ENCODE data around the gene MTCH2.

Gene MTCH2

DNA sequence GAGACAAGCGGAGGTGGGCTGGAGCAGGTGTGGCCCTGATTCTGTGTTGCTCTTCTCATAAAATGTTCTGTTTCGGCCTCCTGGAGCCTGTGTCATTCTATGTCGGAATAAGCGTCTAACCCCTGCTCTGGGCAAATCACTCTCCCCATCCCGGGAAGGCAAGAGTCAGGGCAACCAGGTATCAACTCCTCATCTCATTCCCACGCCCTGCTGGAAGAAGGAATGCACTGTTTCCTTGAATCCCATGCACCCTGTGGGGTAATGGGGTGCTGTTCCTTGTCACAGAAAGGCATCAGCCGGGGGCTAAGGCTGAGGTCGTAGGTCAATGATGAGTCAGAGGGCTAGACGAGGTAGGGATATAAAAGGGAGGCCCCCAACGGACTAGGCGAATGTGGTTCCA is 53.2 kb downstream of the MTCH2 start:
- no peak for DNase-seq

DNA sequence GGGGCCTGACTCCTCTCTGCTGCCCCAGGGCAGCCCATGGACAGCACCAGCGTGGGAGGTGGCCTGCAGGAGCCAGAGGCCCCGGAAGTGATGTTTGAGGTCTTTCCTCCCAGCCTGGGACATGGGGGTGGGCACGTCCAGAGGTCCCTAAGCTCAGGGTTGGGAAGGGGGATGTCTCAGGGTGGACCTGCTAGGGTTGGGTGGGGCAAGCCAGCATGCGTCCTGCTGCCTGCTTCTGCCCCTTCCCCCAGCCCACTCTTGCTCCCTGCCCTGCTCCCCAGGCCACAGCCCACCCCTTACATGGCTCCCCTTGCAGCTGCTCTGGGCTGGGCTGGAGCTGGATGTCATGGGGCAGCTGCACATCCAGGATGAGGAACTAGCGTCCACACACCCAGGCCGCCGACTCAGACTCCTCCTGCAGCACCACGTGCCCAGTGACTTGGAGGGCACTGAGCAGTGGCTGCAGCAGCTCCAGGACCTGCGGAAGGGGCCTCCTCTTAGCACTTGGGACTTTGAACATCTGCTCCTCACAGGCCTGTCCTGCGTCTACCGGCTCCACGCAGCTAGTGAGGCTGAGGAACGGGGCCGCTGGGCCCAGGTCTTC is 54.5 kb downstream of the MTCH2 start:
- DNase-seq: no peak

DNA sequence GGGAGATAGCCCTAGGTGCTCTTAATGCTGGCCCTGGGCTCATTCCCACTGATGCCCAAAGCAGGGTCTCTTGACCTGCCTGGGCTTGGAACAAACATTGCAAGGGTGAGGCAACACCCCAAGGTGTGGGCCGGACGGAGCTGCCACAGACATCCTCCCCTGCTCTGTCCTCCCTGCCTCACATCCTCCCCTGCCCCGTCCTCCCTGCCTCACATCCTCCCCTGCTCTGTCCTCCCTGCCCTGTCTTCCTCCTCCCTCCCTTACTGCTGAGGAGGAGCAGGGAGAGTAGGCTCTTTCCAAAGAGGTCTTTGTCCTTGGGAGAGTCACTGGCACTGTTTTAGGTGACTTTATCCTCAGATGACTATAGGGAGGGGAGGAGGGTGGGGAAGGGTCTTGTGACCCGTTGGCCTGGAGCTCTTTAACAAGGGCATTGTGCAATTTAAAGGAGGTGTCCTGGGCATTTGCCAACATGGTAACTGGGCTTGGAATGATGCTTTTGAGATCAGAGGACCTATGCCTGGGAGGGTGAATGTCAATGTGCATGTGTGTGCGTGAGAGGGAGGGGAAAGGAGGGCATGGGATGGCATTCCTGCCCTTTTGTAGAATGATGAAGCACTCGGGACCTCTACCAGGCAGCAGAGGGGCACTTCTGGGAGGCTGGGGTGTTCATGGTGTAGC is 55.2 kb downstream of the MTCH2 start:
- no peak for DNase-seq

DNA sequence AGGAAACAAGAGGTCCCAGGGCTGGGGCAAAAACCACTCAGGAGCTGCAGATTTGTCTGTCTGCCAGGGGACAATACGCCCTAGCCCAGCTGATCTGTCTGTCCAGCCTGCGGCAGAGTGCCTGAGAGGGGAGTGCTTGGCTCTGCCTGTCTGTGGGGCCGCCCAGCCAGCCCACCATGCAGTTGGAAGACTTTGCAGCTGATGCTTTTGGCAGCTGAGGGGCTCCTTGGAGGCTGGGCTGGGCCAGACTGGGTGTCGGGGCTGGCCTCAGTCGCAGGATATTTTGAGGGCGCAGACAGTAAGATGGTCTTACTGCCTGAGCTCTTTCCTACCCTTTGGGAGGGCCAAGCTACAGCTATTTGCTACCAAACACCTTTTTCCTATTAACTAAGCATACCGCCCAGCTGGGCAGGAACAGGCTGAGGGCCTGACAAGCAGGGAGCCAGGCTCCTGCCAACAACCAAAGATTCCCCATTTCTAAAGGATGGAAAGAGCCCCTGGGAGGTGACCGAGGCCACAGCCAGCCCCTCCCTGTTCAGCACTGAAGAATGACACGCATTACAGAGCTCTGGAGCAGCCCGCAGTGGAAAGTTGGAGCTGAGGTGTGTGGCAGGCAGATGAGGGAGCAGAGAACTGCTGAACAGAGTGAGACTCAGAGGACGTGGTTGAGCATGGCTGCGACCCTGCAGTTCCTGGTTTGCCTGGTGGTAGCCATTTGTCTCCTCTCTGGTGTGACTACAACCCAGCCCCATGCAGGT is 56.1 kb downstream of the MTCH2 start, which contains the start of gene FAM180B:
Gene FAM180B, plus strand, starts transcription at position 581 of the 758 bp plus-strand sequence. Its CDS starts 91 bp downstream, at position 672.
- no peak for DNase-seq

DNA sequence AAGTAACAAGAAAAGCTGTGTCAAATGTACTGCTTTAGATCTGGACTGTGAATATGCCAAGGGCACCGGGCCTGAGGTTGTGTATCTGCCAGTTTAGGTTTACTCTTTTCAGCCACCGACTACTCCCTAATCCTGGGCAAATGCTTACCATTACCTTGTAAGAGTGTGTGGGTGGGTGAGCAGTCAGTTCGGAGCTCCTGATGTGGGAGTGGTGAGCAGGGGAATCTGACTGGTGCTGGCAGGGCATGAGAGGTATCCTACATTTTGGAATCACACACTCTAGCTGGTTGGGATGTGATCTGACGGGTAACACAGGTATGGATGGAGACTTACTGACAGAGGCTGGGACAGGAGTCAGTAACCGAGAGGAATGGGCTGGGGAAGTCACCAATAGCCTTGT is 58.5 kb downstream of the MTCH2 start:
- no peak for DNase-seq

DNA sequence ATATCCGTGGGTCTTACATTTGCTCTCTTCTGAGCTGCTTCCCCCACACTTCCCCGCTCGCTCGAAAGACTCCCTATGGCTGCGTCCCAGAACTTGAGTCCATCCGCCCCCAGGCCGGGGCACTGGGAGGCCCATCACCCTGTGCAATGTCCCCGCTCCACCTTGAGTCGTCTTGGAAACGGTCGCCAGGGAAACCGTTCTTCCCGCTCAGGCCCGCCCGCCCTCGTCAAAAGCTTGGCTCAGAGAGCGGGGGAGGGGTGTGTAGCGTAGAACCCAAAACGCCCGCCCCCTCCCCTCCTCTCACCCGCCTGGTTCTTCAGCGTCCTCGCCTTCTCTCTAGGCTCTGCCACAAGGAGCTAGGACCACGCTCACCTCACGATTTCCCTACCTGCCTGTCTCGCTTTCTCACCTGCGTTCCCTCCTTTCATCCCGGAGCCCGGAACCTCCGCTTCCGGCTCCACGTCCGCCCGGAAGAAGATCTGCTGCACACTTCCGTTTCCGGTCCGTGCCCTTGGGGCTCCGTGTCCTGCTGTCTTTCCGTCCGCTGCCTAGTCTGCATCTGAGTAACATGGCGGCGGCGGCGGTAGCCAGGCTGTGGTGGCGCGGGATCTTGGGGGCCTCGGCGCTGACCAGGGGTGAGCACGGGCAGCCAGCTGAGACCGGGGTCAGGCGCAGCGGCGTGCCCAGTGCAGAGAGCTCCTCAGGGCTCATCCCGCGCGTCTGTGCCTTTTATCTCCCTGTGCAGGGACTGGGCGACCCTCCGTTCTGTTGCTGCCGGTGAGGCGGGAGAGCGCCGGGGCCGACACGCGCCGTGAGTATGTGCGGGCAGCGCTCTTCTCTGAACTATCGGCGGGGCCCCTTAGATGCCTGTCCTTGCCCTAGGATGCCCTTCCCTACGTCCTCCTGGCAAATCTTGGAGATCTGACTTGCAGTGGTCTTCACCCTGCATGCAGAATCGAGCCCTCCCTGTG is 63.5 kb downstream of the MTCH2 start, which contains the start of the genes KBTBD4 and NDUFS3:
Gene KBTBD4, minus strand, starts transcription at position 447 of the 971 bp plus-strand sequence. Its CDS starts 19 bp downstream, at position 428.
Gene NDUFS3, plus strand, starts transcription at position 551 of the 971 bp plus-strand sequence. Its CDS starts 18 bp downstream, at position 569.
- peak; percentile 90 for DNase-seq

DNA sequence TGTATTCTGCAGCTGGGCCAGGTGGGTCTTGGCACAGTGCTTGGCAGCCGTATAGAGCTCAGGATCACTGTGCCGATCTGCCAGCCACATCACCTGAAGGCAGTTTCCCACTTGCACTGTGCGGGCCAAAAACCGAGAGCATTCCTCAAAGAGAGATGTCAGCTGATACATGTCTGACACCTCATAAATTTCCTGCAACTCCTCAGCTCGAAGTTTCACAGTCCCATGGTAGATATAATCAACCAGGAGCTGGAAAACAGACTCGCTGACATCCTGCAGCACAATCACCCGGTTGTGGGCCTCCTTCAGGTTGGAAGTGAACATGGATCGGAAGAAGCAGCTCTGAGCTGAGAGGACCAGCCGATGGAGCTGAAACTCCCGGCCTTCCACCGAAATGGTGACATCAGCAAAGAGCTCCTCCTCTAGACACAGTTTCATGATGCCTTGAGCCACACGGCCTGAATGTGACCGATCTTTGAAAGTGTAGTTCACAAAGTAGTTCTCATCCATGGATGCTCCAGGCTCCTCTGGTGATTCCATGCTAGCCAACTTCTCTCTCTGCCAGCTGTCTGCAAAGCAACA is 64.8 kb downstream of the MTCH2 start:
- no peak for DNase-seq

DNA sequence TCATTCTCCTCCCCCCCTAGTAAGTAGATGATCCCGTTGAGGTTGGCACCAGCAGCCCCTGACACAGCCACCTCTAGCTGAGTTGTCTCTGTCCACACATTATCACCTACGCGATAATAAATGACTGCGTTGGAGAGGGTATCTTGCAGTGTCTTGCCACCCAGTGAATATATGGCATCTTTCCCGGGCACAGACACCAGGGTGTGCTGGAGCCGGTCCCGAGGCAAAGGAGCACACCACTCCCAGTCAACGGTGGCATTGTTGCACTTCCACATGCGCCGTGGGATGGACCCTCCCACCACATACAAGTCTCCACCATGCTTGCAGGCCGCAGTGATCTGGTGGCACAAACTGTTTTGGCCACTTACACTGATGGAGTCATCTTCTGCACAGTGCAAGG is 69.0 kb downstream of the MTCH2 start:
- no peak for DNase-seq

DNA sequence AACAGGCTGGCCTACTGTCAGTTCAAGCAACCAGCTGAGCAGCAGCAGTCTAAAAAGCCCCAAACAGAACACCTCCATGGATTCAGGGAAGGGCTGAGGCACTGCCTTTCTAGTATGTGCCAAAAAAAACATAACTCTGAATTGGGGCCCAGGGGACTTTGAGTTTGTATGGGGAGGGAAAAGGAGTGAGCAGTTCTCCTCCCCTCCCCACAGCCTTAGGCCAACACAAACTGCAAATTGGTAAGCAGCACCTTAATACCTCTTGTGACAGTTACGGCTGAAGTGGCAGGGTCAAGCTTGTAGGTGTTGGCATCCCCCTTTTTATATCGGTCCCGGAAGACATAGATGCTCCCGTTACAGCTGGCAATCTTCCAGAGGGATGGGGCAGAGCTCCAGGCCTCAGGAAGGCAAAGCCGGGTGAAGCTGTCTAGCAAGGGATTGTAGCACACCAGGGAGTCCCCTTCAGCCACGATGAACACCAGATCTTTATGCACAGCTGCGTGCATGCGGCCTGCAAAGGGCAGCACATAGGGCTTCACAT is 69.6 kb downstream of the MTCH2 start:
- DNase-seq: no peak

DNA sequence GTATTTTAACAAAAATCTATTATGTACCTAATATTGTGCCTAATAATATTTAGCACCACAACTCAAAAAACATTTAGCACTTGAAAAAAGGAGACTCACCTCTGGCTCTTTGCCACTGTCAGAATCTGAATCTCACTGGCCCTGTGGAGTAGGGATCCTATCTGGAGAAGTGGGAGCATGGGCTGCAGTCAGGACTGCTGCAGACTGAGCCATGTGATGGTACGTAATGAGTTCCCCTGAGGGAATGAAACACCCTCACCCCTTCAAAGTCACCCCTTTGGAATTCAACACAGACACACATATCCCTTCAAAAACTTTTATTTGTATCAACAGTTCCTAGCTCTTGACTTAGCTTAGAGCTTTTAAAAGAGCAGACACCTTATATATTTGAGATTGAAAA is 70.5 kb downstream of the MTCH2 start:
- DNase-seq: no peak

DNA sequence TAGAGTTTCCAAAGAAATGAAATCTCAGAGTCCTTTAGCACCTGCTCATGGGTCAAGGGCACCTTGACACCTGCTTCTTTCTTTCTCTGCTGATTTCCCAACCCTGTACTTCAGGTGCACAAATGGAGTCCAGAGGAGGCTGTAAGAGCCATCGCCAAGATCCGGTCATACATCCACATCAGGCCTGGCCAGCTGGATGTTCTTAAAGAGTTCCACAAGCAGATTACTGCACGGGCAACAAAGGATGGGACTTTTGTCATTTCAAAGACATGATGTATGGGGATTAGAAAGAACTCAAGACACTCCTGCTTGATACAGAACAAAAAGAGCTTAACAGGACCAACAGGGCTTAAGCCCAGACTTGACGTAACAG is 71.0 kb downstream of the MTCH2 start:
- no peak for DNase-seq

DNA sequence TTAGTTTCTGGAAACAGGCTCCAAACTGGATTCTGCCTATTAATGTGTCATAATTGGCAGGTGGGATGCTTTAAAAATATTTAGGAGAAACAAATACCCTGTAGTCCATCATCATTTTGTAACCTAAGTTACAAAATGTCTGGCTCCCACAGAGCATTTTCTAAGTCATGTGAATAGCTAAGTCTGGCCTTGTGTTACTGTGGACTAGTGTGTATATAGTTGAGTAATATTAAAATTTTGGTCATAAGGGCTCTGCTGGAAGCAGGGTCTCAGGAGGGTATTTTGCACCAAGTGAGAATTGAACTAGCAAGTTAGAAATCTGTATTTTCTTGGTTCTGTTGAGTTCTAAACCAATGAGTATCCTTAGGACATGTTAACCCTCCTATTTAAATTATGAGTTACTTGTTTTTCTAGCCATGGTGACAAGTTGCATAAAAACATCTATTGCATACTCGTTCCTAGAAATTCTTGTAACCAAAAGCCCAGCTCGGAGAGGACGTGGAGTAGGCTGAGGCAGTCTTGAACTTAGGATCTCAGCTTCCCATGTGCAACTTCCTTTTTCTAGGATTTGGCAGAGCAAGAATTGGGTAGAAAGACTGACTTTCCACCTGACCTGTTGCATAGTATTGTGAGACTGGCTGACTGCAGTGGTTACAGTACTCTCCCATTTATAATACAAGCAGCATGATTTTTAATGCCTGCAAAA is 71.6 kb downstream of the MTCH2 start:
- DNase-seq: no peak

DNA sequence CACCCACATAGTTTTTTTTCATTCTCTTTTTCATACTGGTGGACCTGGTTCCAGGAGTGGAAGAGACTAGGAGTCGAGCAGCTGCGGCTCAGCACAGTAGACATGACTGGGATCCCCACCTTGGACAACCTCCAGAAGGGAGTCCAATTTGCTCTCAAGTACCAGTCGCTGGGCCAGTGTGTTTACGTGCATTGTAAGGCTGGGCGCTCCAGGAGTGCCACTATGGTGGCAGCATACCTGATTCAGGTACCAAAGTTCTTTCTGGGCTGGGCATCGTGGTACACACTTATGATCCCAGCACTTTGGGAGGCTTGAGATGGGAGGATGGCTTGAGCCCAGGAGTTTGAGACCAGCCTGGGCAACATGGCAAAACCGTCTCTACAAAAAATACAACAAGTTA is 72.7 kb downstream of the MTCH2 start:
- no peak for DNase-seq

All from DMS53 (cell line).